Measurements from ENCODE around the gene ODAD3. TPM values are rescaled to one million over a fixed set of nuclear protein-coding genes. Genes with fewer than 3 reads are reported as not detected.
A peak's percentile ranks its signal among the peaks of the same experiment; 100 is the strongest.

Gene ODAD3
- polyA plus RNA-seq, 1 experiment, result 0.09 TPM

DNA sequence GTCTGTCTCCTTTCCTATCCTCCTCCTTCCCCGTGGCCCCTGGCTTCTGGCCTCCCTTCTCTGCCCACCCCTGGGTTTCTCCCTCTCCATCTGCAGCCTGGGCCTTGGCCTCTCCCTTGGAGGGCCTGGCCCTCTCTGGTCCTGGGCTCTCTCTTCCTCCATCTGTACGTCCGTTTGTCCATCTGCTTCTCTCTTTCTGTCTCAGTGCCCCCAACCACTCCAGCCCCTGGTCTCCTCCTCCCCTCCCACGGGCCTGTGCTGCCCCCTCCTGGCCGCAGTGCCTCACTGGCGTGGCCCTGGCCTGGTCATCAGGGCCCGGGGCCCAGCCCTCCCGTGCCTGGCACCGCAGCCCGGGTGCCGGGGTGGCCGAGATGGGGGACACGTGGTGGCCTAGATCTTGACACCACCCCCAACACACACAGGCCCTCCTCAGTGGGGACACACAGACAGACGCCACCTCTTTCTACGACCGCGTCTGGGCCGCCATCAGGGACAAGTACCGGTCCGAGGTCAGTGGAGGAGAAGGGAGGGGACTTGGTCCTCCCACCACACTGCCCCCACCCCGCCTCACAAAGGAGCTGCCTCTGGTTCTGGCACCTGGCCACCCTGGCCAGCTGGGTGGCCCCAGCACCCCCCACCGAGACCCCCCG lies 11.9 kb upstream of the ODAD3 start:
- H3K27ac ChIP-seq (ENCODE audit: low read depth, low read length), result no peak overlapping the region
- no peaks in the 10 kb centered on the region for H3K27me3 ChIP-seq (ENCODE audit: control insufficient read depth, insufficient read depth, low read length)
- DNase-seq (ENCODE audit: low read depth, low spot score), result no peak
- TF ChIP-seq, protein P1, sequence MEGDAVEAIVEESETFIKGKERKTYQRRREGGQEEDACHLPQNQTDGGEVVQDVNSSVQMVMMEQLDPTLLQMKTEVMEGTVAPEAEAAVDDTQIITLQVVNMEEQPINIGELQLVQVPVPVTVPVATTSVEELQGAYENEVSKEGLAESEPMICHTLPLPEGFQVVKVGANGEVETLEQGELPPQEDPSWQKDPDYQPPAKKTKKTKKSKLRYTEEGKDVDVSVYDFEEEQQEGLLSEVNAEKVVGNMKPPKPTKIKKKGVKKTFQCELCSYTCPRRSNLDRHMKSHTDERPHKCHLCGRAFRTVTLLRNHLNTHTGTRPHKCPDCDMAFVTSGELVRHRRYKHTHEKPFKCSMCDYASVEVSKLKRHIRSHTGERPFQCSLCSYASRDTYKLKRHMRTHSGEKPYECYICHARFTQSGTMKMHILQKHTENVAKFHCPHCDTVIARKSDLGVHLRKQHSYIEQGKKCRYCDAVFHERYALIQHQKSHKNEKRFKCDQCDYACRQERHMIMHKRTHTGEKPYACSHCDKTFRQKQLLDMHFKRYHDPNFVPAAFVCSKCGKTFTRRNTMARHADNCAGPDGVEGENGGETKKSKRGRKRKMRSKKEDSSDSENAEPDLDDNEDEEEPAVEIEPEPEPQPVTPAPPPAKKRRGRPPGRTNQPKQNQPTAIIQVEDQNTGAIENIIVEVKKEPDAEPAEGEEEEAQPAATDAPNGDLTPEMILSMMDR (IDR thresholded peaks at IDR 0.05; ENCODE audit: low read depth, low read length), result peak; percentile 74
- CTCF ChIA-PET, result interaction anchor here (0.5 to 2.0 kb wide), 11 partner anchors 10 to 156 kb away, joined by 3 to 16 read pairs (median 5); partner anchors contain the start of gene PRKCSH
- no peaks in the 10 kb centered on the region; the same call in 1 of the 2 replicates for H3K9me3 ChIP-seq (ENCODE audit: control insufficient read depth, insufficient read depth, low read length)
- no peak overlapping the region for H3K4me3 ChIP-seq (ENCODE audit: low read depth, low read length)
- POLR2A ChIA-PET, result no interaction called here

DNA sequence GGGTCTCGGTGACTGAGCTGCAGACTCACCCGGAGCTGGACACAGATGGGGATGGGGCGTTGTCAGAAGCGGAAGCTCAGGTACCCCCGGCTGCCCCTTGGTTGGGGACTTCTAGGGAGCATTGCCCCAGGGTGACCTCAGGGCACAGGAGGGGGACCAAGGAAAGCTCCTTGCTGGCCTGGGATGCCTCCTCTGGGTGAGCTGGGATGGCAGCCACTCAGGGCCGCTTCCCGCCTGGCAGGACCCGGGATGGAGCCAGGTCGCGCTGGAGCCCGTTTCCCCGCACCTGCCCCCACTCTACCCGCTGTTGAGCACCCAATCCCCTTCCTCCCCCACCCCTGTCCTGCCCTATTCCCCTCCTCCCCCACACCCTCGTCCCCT lies 11.3 kb upstream of the ODAD3 start:
- Histone ChIP-seq H3K4me3 (ENCODE audit: low read depth, low read length) (no peak overlapping the region), H3K27ac (ENCODE audit: low read depth, low read length) (no peak overlapping the region), H3K9me3 (ENCODE audit: control insufficient read depth, insufficient read depth, low read length) (no peaks in the 10 kb centered on the region; the same call in 1 of the 2 replicates), H3K27me3 (ENCODE audit: control insufficient read depth, insufficient read depth, low read length) (no peaks in the 10 kb centered on the region)
- ChIA-PET CTCF (interaction anchor here (0.7 to 2.0 kb wide), 8 partner anchors 11 to 172 kb away, joined by 3 to 16 read pairs (median 4); partner anchors contain the start of gene PRKCSH), POLR2A (interaction anchor here (0.6 kb wide), 1 partner anchor 50 kb away, joined by 8 read pairs; no protein-coding TSS in a partner anchor)
- TF ChIP-seq, protein P1 (IDR thresholded peaks at IDR 0.05; ENCODE audit: low read depth, low read length), result no peak
- DNase-seq (ENCODE audit: low read depth, low spot score), result no peak

DNA sequence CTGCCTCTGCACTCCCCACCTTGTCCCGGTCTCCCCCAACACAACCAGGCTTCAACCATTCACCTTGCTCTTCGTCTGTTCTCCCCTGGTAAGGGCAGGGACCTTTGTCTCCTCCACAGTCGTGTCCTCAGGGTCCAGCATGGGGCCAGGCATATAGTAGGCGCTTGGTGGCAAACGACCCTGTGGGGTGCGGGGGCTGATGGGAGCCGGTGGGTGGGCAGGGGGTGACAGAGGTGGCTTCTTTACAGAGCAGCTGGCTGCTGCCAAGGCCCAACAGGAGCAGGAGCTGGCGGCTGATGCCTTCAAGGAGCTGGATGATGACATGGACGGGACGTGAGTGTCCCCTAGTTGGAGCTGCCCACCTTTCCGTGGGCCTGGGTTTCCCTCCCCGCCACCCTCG lies 10.2 kb upstream of the ODAD3 start:
- CTCF ChIA-PET, result interaction anchor here (0.6 to 2.0 kb wide), 4 partner anchors 64 to 171 kb away, joined by 3 to 16 read pairs (median 5); no protein-coding TSS in a partner anchor
- Histone ChIP-seq H3K27ac (ENCODE audit: low read depth, low read length) (no peak overlapping the region), H3K9me3 (ENCODE audit: control insufficient read depth, insufficient read depth, low read length) (no peaks in the 10 kb centered on the region; the same call in 1 of the 2 replicates), H3K4me3 (ENCODE audit: low read depth, low read length) (no peak overlapping the region), H3K27me3 (ENCODE audit: control insufficient read depth, insufficient read depth, low read length) (no peaks in the 10 kb centered on the region)
- POLR2A ChIA-PET, result no interaction called here
- TF ChIP-seq, protein P1 (IDR thresholded peaks at IDR 0.05; ENCODE audit: low read depth, low read length), result no peak
- no peak for DNase-seq (ENCODE audit: low read depth, low spot score)

DNA sequence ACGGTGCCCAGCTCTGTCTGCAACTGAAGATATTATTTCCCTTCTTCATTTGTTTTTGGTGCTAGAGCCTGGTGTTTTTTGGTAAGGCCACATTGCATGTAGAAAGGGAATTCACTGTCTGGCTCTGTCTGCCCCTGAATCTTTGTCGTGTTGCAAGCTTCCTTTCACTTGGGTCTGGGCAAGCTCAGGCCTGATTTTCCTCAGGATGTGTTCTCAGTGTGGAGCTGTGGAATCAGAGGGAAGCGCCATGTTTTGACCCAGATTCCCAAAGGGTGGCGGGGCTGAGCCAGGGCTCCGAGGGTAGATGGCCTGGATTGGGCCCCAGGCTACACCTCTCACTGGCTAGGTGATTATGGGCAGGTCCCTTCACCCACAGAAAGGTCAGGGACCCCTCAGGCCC lies 9.1 kb upstream of the ODAD3 start:
- CTCF ChIA-PET, result interaction anchor here (0.6 to 2.1 kb wide), 7 partner anchors 8 to 202 kb away, joined by 3 to 12 read pairs (median 5); partner anchors contain the start of genes ODAD3 and PRKCSH

More for the DNA sequence above, 9.1 kb upstream of the ODAD3 start:
- H3K9me3 ChIP-seq (ENCODE audit: control insufficient read depth, insufficient read depth, low read length), result no peaks in the 10 kb centered on the region; the same call in 1 of the 2 replicates
- H3K4me3 ChIP-seq (ENCODE audit: low read depth, low read length), result no peak overlapping the region
- H3K27me3 ChIP-seq (ENCODE audit: control insufficient read depth, insufficient read depth, low read length), result no peaks in the 10 kb centered on the region
- POLR2A ChIA-PET, result no interaction called here
- H3K27ac ChIP-seq (ENCODE audit: low read depth, low read length), result no peak overlapping the region
- TF ChIP-seq, protein P1 (IDR thresholded peaks at IDR 0.05; ENCODE audit: low read depth, low read length), result no peak
- DNase-seq (ENCODE audit: low read depth, low spot score), result no peak
